Tibial artery (tissue), 4 donors: ENCODE measurements around the gene SGF29.
"Not testable (repeated sequence)": the region's sequence is repeated elsewhere in the genome, so short reads cannot be mapped to it uniquely, and the experiment has no call there.

ENCODE experiments used
- DNase-seq, 2 donors: peaks; one replicate each; pipeline ENCODE4 v3.0.0-alpha.2; 2019
- H3K27ac ChIP-seq, 2 donors: fragments of 200-600 bp; sonication (generic) in 1 of 2; 1 replicate in 1 of 2; 2 replicates in 1 of 2; pipeline ENCODE4 v1.5.1; 2018 to 2019; ENCODE audit warnings: mild to moderate bottlenecking in 1 of 2
- H3K27me3 ChIP-seq, 2 donors: fragments of 200-600 bp; sonication (generic) in 1 of 2; one replicate each; pipeline versions ENCODE4 v1.5.1 to v1.6.0; 2016 to 2019
- H3K36me3 ChIP-seq, 3 donors: fragments of 200-600 bp; sonication (generic) in 2 of 3; one replicate each; pipeline ENCODE4 v1.5.1; 2016 to 2019; ENCODE audit warnings: mild to moderate bottlenecking in 2 of 3
- H3K4me1 ChIP-seq, 4 donors: fragments of 200-600 bp; sonication (generic) in 2 of 4; 1 replicate in 3 of 4; 2 replicates in 1 of 4; pipeline ENCODE4 v1.5.1; 2016 to 2019
- H3K4me3 ChIP-seq, 2 donors: fragments of 200-600 bp; sonication (generic) in 1 of 2; 1 replicate in 1 of 2; 2 replicates in 1 of 2; pipeline ENCODE4 v1.5.1; 2018 to 2019; ENCODE audit warnings: mild to moderate bottlenecking in 2 of 2
- H3K9me3 ChIP-seq, 3 donors: fragments of 200-600 bp; sonication (generic) in 1 of 3; one replicate each; pipeline ENCODE4 v1.5.1; 2016 to 2019
- CTCF ChIP-seq, 2 experiments: fragments of 200-600 bp in 1 of 2; fragments of 450-650 bp in 1 of 2; IDR thresholded peaks; one replicate each; pipeline ENCODE4 v1.5.1; 2017 to 2019; ENCODE audit warnings: antibody characterized with exemption in 2 of 2, mild to moderate bottlenecking in 1 of 2, moderate library complexity in 1 of 2
- intact Hi-C: fragments of 100-400 bp; cut with DNase I; formaldehyde crosslinking; loops from one replicate; pipeline ENCODE4 v1.15.0; 2023; ENCODE audit warnings: low total_unique reads

SGF29 gene

GRCh38 chr16:28596840-28597691, 43.3 kb downstream of the SGF29 start, which contains the start of gene SULT1A2:
Gene SULT1A2, minus strand, starts transcription at chr16:28597050. Its CDS starts 1,120 bp downstream, at chr16:28595930.
- no peak within 1 kb of the TSS for H3K27ac ChIP-seq
- H3K27me3 ChIP-seq = peaks cover 0 to 21% of the 10 kb centered on the region in 2 donors
- no peak for DNase-seq
- TF ChIP-seq CTCF (IDR thresholded peaks at IDR 0.05) = no peak
- no peak within 1 kb of the TSS for H3K4me3 ChIP-seq
- H3K9me3 ChIP-seq = no peaks in the 10 kb centered on the region
- no peaks in the 10 kb centered on the region for H3K4me1 ChIP-seq
- intact Hi-C loops = no loop called here
- H3K36me3 ChIP-seq = peaks cover 0 to 11% (median 0%) of the 10 kb centered on the region in 3 donors

GRCh38 chr16:28597692-28598261, 44.1 kb downstream of the SGF29 start:
- DNase-seq = no peak
- Histone ChIP-seq H3K27me3 (peaks cover 0 to 25% of the 10 kb centered on the region in 2 donors), H3K27ac (no peak overlapping the region), H3K4me3 (no peak overlapping the region), H3K9me3 (no peaks in the 10 kb centered on the region), H3K36me3 (peaks cover 0 to 4% (median 0%) of the 10 kb centered on the region in 3 donors), H3K4me1 (no peaks in the 10 kb centered on the region)
- intact Hi-C loops = no loop called here
- no peak for TF ChIP-seq CTCF (IDR thresholded peaks at IDR 0.05)

- H3K4me1 ChIP-seq, H3K36me3 ChIP-seq, DNase-seq, H3K9me3 ChIP-seq, H3K27ac ChIP-seq, intact Hi-C loops, H3K4me3 ChIP-seq: not testable (repeated sequence)
- peaks cover 0 to 32% of the 10 kb centered on the region in 2 donors for H3K27me3 ChIP-seq
Measured at GRCh38 chr16:28599377-28600285, 45.9 kb downstream of the SGF29 start.

GRCh38 chr16:28600965-28601364, 47.2 kb downstream of the SGF29 start:
- H3K27ac ChIP-seq, DNase-seq, H3K4me1 ChIP-seq, H3K4me3 ChIP-seq, intact Hi-C loops, H3K36me3 ChIP-seq, H3K9me3 ChIP-seq: not testable (repeated sequence)
- peaks cover 0 to 29% of the 10 kb centered on the region in 2 donors for H3K27me3 ChIP-seq

- not testable (repeated sequence) for H3K27ac ChIP-seq, DNase-seq, H3K4me1 ChIP-seq
Measured at GRCh38 chr16:28601589-28601988, 47.9 kb downstream of the SGF29 start.

GRCh38 chr16:28602062-28602461, 48.3 kb downstream of the SGF29 start:
- H3K4me1 ChIP-seq, DNase-seq, H3K9me3 ChIP-seq, intact Hi-C loops, H3K27ac ChIP-seq, H3K4me3 ChIP-seq, H3K36me3 ChIP-seq: not testable (repeated sequence)
- peaks cover 0 to 30% of the 10 kb centered on the region in 2 donors for H3K27me3 ChIP-seq

More at GRCh38 chr16:28601589-28601988, 47.9 kb downstream of the SGF29 start:
- intact Hi-C loops, H3K9me3 ChIP-seq, H3K36me3 ChIP-seq, H3K4me3 ChIP-seq: not testable (repeated sequence)
- H3K27me3 ChIP-seq = peaks cover 0 to 29% of the 10 kb centered on the region in 2 donors

- Histone ChIP-seq H3K9me3 (no peaks in the 10 kb centered on the region), H3K27me3 (peaks cover 0 to 26% of the 10 kb centered on the region in 2 donors), H3K4me3 (no peak overlapping the region), H3K27ac (no peak overlapping the region), H3K36me3 (no peaks in the 10 kb centered on the region), H3K4me1 (no peaks in the 10 kb centered on the region)
- no peak for DNase-seq
- intact Hi-C loops = no loop called here
- no peak for TF ChIP-seq CTCF (IDR thresholded peaks at IDR 0.05)
Measured at GRCh38 chr16:28602529-28602928, 48.8 kb downstream of the SGF29 start.
